HL-60 (cell line): Measurements from ENCODE around the gene PLXDC2.

Source experiments
- CTCF ChIP-seq: IDR thresholded peaks from one replicate; pipeline ENCODE4 v1.5.1; 2011; ENCODE audit warnings: low read length, control low read depth, inconsistent platforms; ENCODE audit not compliant: insufficient read depth
- GABPA ChIP-seq: IDR thresholded peaks from 2 replicates; pipeline ENCODE4 v1.6.1; 2012; ENCODE audit warnings: low read depth
- POLR2AphosphoS5 ChIP-seq: IDR thresholded peaks from 2 replicates; pipeline ENCODE4 v1.6.1; 2012; ENCODE audit warnings: low read depth
- REST ChIP-seq: IDR thresholded peaks from 2 replicates; pipeline ENCODE4 v1.6.1; 2012; ENCODE audit warnings: low read depth; ENCODE audit not compliant: insufficient replicate concordance

- TF ChIP-seq CTCF (no peak), REST (no peak), GABPA (no peak), POLR2AphosphoS5 (no peak)
These were observed 106.2 kb downstream of the PLXDC2 start for GRCh38 chr10:19922236-19922963.
